GM21717 (cell line): ENCODE measurements around the gene HIVEP1.
A peak's percentile ranks its signal among the peaks of the same experiment; 100 is the strongest.

ENCODE experiments used
- ATAC-seq: cut with Tn5 transposase; IDR thresholded peaks from one replicate; pipeline ENCODE4 v1.9.1; 2021; ENCODE audit warnings: mild to moderate bottlenecking, moderate library complexity; ENCODE audit not compliant: unreplicated experiment

The HIVEP1 gene

GRCh38 chr6:12012038-12012557 is at the start of gene HIVEP1:
TSS of gene HIVEP1 (plus strand) at chr6:12012312. CDS start at chr6:12015629, 3,317 bp downstream.
- no peak for ATAC-seq

- no peak for ATAC-seq
Measured at GRCh38 chr6:11963756-11964500, 48.2 kb upstream of the HIVEP1 start.

GRCh38 chr6:11964729-11965335 is 47.3 kb upstream of the HIVEP1 start:
- ATAC-seq, result no peak

- no peak for ATAC-seq
Measured at GRCh38 chr6:11965499-11965898, 46.6 kb upstream of the HIVEP1 start.

DNA sequence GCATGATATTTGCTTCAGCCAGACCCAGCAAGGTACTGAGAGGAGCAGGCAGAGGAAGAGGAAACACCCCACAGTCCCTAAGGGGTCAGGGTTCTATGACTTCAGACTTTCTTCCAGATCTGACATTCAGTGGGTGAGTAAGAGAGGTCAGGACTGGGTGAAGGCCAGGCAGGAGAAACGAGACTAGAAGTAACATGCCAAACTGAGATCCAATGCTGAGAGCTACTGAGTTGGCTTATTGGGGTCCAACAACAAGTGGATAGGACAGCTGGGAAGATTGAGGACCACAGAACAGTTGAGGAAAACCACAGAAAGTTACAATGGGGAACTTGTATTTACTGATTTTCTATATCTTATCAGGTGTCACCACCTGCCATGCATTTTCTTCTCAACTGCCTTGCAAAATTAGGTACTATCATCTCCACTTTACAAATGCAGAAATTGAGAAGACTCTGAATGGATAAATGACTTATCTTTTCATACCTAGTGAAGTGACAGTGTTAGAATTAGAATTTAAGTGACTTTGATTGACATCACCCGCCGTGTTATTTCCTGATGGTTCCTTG is 43.8 kb upstream of the HIVEP1 start:
- ATAC-seq, result no peak

DNA sequence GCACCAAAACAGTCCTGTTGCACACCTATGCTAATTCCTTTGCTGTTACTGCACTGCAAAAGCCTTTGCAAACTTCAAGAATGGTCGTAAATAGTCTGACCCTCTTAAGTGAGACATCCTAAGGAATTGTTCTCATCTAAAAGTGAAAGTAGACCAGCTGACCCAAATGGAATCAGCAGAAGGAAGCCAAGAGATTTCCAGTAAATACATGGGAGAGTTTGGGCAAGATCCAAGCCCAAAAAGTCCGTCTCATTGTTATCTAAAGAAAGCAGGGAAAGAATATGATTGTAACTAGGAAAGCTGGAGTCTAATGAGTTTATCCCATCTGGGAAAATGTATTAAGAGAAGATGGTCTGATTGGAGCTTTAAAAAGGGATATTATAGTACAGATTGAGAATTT is 43.0 kb upstream of the HIVEP1 start:
- ATAC-seq, result no peak

DNA sequence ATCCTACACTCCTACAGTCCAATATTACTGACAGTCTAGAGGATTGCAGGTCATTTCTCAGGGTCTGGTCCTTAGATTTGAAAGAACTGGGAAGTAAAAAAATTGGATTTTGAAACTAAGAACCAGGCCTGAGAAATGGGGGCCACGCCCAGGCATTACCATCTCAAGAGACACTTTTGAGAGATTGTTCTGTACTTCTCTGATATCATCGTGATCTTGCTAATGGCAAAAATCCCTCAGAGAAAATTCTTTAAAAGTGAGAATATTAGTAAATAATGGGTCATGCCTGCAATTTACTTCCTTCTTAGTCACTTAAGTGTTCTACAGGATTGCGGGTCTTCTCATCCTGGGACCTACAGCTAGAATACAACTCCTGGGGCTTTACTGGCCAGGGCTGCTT is 42.0 kb upstream of the HIVEP1 start:
- ATAC-seq, result no peak

- no peak for ATAC-seq
Measured at GRCh38 chr6:11971154-11971553, 41.0 kb upstream of the HIVEP1 start.

DNA sequence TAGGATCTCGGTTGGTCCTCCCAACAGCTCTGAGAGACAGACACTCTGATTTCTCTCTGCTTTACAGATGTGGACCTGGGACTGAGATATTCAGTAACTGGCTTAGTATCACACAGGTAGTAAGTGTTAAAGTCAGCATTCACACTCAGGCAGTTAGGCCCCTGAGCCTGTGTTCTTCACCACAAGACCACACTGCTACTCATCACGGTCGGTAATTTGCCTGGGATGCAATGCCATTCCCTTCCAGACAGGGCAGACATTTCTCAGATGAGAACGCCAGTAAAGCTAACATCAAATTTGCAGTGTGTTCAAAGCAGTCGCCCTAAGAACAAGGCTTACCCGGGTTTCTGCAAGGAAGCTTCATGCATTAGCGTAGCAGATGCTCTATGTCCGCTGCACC is 39.8 kb upstream of the HIVEP1 start:
- ATAC-seq, result no peak

DNA sequence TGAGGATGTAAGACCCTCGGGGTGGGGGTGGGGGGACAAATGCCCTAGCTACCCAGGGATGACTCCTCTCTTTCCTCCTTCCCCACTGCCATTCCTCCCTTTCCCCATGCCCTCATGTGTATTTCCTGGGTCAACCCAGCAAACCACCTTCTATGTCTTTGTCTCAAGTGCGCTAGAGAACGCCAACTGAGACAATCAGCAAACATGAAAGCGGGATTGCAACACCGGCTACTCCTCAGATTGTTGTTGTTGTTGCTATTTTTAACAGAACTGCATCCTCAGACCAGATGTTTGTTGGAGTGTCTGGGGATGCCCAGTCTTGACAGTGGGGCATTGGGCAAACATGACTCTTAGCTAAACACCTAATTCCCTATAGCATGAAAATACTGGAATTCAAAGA is 39.3 kb upstream of the HIVEP1 start:
- ATAC-seq, result no peak

DNA sequence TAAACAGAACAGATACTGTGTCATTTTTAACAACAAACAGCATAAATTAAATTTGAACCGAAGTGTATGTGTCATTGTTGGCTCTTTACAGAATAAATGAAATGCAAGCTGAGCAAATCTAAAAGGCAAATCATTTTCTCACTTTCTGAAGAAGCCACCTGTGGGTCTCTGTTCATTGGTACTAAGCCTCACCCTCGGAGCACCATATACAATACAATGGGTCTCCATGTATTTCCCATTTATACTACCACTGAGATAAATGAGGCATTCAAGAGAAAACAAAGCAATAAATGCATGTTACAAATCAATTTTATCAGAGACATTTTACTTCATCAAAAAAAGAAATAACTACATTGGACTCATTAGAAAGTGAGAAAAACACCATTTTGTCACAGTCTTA is 38.9 kb upstream of the HIVEP1 start:
- ATAC-seq, result no peak

- no peak for ATAC-seq
Measured at GRCh38 chr6:11974089-11974488, 38.0 kb upstream of the HIVEP1 start.

GRCh38 chr6:11975353-11975977 is 36.6 kb upstream of the HIVEP1 start:
- ATAC-seq, result peak; percentile 81

DNA sequence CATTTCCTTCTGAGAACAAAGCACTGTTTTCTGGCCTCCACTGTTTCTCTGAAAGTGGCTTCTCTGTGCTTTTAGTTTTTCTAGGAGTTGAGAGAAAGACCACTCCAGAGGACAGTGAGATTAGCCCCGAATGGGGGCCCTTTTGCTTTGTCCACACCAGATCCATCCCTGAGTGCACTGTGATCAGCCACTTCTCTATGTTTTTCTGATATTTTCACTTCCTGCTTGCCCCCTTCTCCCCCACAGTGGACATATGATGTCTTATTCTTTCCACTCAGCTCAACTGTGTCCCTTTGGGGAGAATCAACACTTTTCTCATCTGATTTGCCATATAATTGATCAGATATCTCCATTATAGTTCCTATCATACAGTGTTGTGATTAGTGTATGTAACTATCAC is 35.6 kb upstream of the HIVEP1 start:
- no peak for ATAC-seq

GRCh38 chr6:11977193-11977592 is 34.9 kb upstream of the HIVEP1 start:
- ATAC-seq, result no peak

DNA sequence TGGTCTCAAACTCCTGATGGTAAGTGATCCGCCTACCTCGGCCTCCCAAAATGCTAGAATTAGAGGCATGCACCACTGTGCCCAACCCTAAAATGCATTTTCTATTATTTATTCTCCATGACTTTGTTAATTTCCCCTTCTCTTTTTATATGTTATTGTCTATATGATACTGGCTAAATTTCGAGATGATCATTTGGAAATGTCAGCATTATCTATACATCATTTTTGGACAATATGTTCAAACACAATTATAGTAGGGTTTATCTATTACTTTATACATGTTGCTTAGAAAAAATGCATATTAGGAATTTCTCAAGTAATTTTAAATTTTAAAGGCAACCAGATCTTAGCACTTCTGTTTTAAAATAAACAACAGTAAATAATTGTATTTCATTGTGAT is 34.4 kb upstream of the HIVEP1 start:
- no peak for ATAC-seq

GRCh38 chr6:11978169-11978987 is 33.7 kb upstream of the HIVEP1 start:
- no peak for ATAC-seq

- no peak for ATAC-seq
Measured at GRCh38 chr6:11979866-11980265, 32.2 kb upstream of the HIVEP1 start.

GRCh38 chr6:11983306-11983705 is 28.8 kb upstream of the HIVEP1 start:
- no peak for ATAC-seq

- no peak for ATAC-seq
Measured at GRCh38 chr6:11987386-11987785, 24.7 kb upstream of the HIVEP1 start.

DNA sequence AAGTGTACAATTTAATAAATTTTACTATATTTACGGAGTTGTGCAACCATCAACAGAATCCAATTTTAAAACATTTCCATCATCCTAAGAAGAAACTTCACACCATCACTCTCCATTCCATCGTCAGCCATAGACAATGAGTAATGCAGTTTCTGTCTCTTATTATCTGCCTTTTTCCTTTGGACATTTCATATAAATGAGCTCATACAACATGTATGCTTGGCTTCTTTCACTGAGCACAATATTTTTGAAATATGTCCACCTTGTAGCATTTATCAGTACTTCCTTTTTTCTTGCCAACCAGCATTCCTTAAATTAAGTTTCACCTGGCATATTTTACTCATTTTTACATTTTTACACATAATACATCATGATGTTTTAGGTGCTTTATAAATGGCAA is 22.7 kb upstream of the HIVEP1 start:
- ATAC-seq, result no peak
